GM23338 (cell line): ENCODE results near the gene NOTCH1. TPM values are rescaled to one million over a fixed set of nuclear protein-coding genes. Genes with fewer than 3 reads are reported as not detected.

Experiments used
- ATAC-seq: fragments of 200-7000 bp; cut with Tn5 transposase; 3 replicates; pipeline ENCODE4 v1.9.1; 2020
- DNase-seq: peaks from one replicate; pipeline ENCODE4 v3.0.0-alpha.2; 2015; ENCODE audit warnings: low spot score
- H2AFZ ChIP-seq: fragments of 200-600 bp; sonication (generic); 2 replicates; pipeline ENCODE4 v1.8.0; 2016; ENCODE audit warnings: antibody characterized with exemption, mild to moderate bottlenecking, moderate library complexity
- H3F3A ChIP-seq: fragments of 200-600 bp; sonication (generic); replicated peaks from 2 replicates; pipeline ENCODE4 v1.8.0; 2017; ENCODE audit warnings: antibody characterized with exemption, mixed run types, low read depth
- H3K27ac ChIP-seq: fragments of 200-600 bp; sonication (generic); 2 replicates; pipeline ENCODE4 v1.6.1; 2016; ENCODE audit warnings: low read depth
- H3K27me3 ChIP-seq: fragments of 200-600 bp; sonication (generic); 2 replicates; pipeline ENCODE4 v1.8.0; 2016; ENCODE audit warnings: mild to moderate bottlenecking, mixed run types, moderate library complexity; ENCODE audit not compliant: insufficient read depth
- H3K36me3 ChIP-seq: fragments of 200-600 bp; sonication (generic); 2 replicates; pipeline ENCODE4 v1.8.0; 2016; ENCODE audit warnings: mild to moderate bottlenecking; ENCODE audit not compliant: insufficient read depth
- H3K4me1 ChIP-seq: fragments of 200-600 bp; sonication (generic); 2 replicates; pipeline ENCODE4 v1.8.0; 2016; ENCODE audit warnings: mild to moderate bottlenecking, moderate library complexity; ENCODE audit not compliant: insufficient read depth
- H3K4me2 ChIP-seq: fragments of 200-600 bp; sonication (generic); 2 replicates; pipeline ENCODE4 v1.7.1; 2017; ENCODE audit warnings: mixed run types
- H3K4me3 ChIP-seq: fragments of 200-600 bp; sonication (generic); 2 replicates; pipeline ENCODE4 v1.6.1; 2016; ENCODE audit warnings: mixed run types
- H3K79me2 ChIP-seq: fragments of 200-600 bp; sonication (generic); replicated peaks from 2 replicates; pipeline ENCODE4 v1.8.0; 2017; ENCODE audit warnings: mild to moderate bottlenecking; ENCODE audit not compliant: insufficient read depth
- H3K9me2 ChIP-seq: fragments of 200-600 bp; sonication (generic); 2 replicates; pipeline ENCODE4 v1.8.0; 2017; ENCODE audit not compliant: insufficient read depth
- H4K20me1 ChIP-seq: fragments of 200-600 bp; sonication (generic); replicated peaks from 2 replicates; pipeline ENCODE4 v1.8.0; 2017; ENCODE audit warnings: mild to moderate bottlenecking; ENCODE audit not compliant: insufficient read depth
- H3K27ac Mint-ChIP-seq: 2 replicates; pipeline ENCODE4 v1.8.0; 2020; ENCODE audit warnings: inconsistent platforms, mild to moderate bottlenecking, moderate library complexity, mixed read lengths
- H3K27me3 Mint-ChIP-seq: 3 replicates; pipeline ENCODE4 v1.8.0; 2022; ENCODE audit warnings: low read depth, mild to moderate bottlenecking, moderate library complexity, mixed read lengths, inconsistent platforms; ENCODE audit not compliant: insufficient read depth, poor library complexity
- H3K36me3 Mint-ChIP-seq: 3 replicates; pipeline ENCODE4 v1.8.0; 2021; ENCODE audit warnings: low read depth, mild to moderate bottlenecking, inconsistent platforms, moderate library complexity, mixed read lengths
- H3K4me1 Mint-ChIP-seq: 3 replicates; pipeline ENCODE4 v1.8.0; 2020; ENCODE audit warnings: mild to moderate bottlenecking, inconsistent platforms, mixed read lengths
- H3K4me3 Mint-ChIP-seq: 3 replicates; pipeline ENCODE4 v1.8.0; 2021; ENCODE audit warnings: moderate library complexity, mild to moderate bottlenecking, inconsistent platforms, mixed read lengths
- H3K9me3 Mint-ChIP-seq: 3 replicates; pipeline ENCODE4 v1.8.0; 2020; ENCODE audit warnings: moderate library complexity, mild to moderate bottlenecking, inconsistent platforms, mixed read lengths
- CREB1 ChIP-seq: fragments of 250-450 bp; sonication (Bioruptor Pico); IDR thresholded peaks from 2 replicates; pipeline ENCODE4 v1.5.0; 2020; ENCODE audit warnings: low read depth, mild to moderate bottlenecking, moderate library complexity
- EZH2 ChIP-seq: fragments of 200-600 bp; sonication (generic); IDR thresholded peaks from one replicate; pipeline ENCODE4 v1.8.0; 2017; ENCODE audit warnings: antibody characterized with exemption, mild to moderate bottlenecking, low read depth; ENCODE audit not compliant: unreplicated experiment
- EZH2phosphoT487 ChIP-seq: fragments of 200-600 bp; sonication (generic); IDR thresholded peaks from one replicate; pipeline ENCODE4 v1.8.1; 2018; ENCODE audit warnings: antibody characterized with exemption; ENCODE audit not compliant: unreplicated experiment
- JUNB ChIP-seq: IDR thresholded peaks from one replicate; pipeline ENCODE4 v1.6.1; 2016; ENCODE audit warnings: antibody characterized with exemption; ENCODE audit not compliant: unreplicated experiment
- NANOG ChIP-seq: IDR thresholded peaks from 2 replicates; pipeline ENCODE4 v1.6.1; 2016; ENCODE audit warnings: antibody characterized with exemption, borderline replicate concordance
- POLR2AphosphoS5 ChIP-seq: IDR thresholded peaks from 2 replicates; pipeline ENCODE4 v1.6.1; 2016; ENCODE audit warnings: antibody characterized with exemption, low read depth
- STAT1 ChIP-seq: IDR thresholded peaks from one replicate; pipeline ENCODE4 v1.6.1; 2016; ENCODE audit warnings: antibody characterized with exemption; ENCODE audit not compliant: unreplicated experiment
- ZNF114 ChIP-seq: fragments of 250-450 bp; sonication (Bioruptor Pico); IDR thresholded peaks from 2 replicates; pipeline ENCODE4 v1.5.0; 2020; ENCODE audit warnings: mild to moderate bottlenecking, moderate library complexity
- ZNF331 ChIP-seq: fragments of 250-450 bp; sonication (Bioruptor Pico); IDR thresholded peaks from 2 replicates; pipeline ENCODE4 v1.5.0; 2020; ENCODE audit warnings: low read depth, mild to moderate bottlenecking, moderate library complexity
- polyA plus RNA-seq: library from polyadenylated mRNA; unstranded; fragments of >200 nt; fragmentation: Nextera tagmentation; extraction: Ambion mirVana; gene quantifications from 2 replicates; pipeline ENCODE4 v1.2.1, GENCODE V29; 2016
- total RNA-seq: library from RNA; depleted of rRNA; stranded (reverse); fragments of >200 nt; shearing (Covaris generic); gene quantifications from 2 replicates; pipeline ENCODE4 v1.2.3, GENCODE V29; 2014
- TF ChIP-seq, protein P1 (sequence below): IDR thresholded peaks from one replicate; pipeline ENCODE4 v1.6.1; 2018; ENCODE audit warnings: antibody characterized with exemption; ENCODE audit not compliant: unreplicated experiment
- TF ChIP-seq, protein P2 (sequence below): fragments of 250-450 bp; sonication (Bioruptor Pico); IDR thresholded peaks from 2 replicates; pipeline ENCODE4 v1.5.0; 2020; ENCODE audit warnings: mild to moderate bottlenecking, moderate library complexity
- TF ChIP-seq, protein P3 (sequence below), 2 experiments: fragments of 200-600 bp in 1 of 2; sonication (generic) in 1 of 2; conservative IDR thresholded peaks; 2 replicates each; pipeline versions ENCODE4 v1.5.1 to v1.6.1; 2016 to 2017; ENCODE audit warnings: antibody characterized with exemption in 2 of 2, low read depth in 2 of 2, mild to moderate bottlenecking in 2 of 2, moderate library complexity in 1 of 2
- TF ChIP-seq, protein P4 (sequence below): IDR thresholded peaks from 2 replicates; pipeline ENCODE4 v1.6.1; 2016; ENCODE audit warnings: antibody characterized with exemption

The NOTCH1 gene
- total and polyA plus RNA-seq, 2 experiments from 2014 or later, result 9.9 to 97.2 TPM

DNA sequence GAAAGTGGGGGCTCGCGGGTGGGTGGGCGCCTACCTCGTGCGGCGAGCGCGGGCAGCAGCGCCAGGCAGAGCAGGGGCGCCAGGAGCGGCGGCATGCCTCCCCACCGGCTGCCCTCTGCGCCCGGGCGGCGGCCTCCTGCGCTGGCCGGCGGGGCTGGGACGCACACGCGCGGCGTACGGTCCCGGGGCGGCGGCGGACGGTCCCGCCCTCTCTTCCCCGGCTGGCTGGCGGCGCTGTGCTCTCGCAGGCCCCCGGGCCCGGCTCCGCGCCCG, 220 bp downstream of the NOTCH1 start:
- ATAC-seq (peak; percentile 0; the same call in 2 of the 3 replicates), DNase-seq (no peak)
- Mint-ChIP-seq H3K27me3 (peaks cover 13% of the 10 kb centered on the region), H3K36me3 (peaks cover 13% of the 10 kb centered on the region), H3K4me1 (peaks cover 50% of the 10 kb centered on the region), H3K9me3 (no peaks in the 10 kb centered on the region), H3K4me3 (peak overlapping the region; percentile 79; the same call in 1 of the 3 replicates), H3K27ac (no peak overlapping the region)
- peaks cover 11% of the 10 kb centered on the region for H4K20me1 ChIP-seq
- H3K27me3 ChIP-seq, result no peaks in the 10 kb centered on the region
- H3K27ac ChIP-seq, result no peak overlapping the region
- peak overlapping the region; percentile 94; the same call in 1 of the 2 replicates for H3K4me2 ChIP-seq
- H3K4me1 ChIP-seq, result peaks cover 7% of the 10 kb centered on the region; the same call in 1 of the 2 replicates
- H3K4me3 ChIP-seq, result peak overlapping the region; percentile 93
- no peaks in the 10 kb centered on the region for H3K36me3 ChIP-seq
- no peaks in the 10 kb centered on the region for H3K9me2 ChIP-seq
- H3F3A ChIP-seq, result no peaks in the 10 kb centered on the region
- H2AFZ ChIP-seq, result no peak overlapping the region
- TF ChIP-seq ZNF114 (CRISPR knock-in tag), result no peak
- no peak for TF ChIP-seq JUNB
- TF ChIP-seq POLR2AphosphoS5, result no peak
- TF ChIP-seq EZH2, result no peak
- TF ChIP-seq, protein P1, sequence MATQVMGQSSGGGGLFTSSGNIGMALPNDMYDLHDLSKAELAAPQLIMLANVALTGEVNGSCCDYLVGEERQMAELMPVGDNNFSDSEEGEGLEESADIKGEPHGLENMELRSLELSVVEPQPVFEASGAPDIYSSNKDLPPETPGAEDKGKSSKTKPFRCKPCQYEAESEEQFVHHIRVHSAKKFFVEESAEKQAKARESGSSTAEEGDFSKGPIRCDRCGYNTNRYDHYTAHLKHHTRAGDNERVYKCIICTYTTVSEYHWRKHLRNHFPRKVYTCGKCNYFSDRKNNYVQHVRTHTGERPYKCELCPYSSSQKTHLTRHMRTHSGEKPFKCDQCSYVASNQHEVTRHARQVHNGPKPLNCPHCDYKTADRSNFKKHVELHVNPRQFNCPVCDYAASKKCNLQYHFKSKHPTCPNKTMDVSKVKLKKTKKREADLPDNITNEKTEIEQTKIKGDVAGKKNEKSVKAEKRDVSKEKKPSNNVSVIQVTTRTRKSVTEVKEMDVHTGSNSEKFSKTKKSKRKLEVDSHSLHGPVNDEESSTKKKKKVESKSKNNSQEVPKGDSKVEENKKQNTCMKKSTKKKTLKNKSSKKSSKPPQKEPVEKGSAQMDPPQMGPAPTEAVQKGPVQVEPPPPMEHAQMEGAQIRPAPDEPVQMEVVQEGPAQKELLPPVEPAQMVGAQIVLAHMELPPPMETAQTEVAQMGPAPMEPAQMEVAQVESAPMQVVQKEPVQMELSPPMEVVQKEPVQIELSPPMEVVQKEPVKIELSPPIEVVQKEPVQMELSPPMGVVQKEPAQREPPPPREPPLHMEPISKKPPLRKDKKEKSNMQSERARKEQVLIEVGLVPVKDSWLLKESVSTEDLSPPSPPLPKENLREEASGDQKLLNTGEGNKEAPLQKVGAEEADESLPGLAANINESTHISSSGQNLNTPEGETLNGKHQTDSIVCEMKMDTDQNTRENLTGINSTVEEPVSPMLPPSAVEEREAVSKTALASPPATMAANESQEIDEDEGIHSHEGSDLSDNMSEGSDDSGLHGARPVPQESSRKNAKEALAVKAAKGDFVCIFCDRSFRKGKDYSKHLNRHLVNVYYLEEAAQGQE, result no peak
- no peak for TF ChIP-seq CREB1 (CRISPR knock-in tag)
- TF ChIP-seq, protein P2, sequence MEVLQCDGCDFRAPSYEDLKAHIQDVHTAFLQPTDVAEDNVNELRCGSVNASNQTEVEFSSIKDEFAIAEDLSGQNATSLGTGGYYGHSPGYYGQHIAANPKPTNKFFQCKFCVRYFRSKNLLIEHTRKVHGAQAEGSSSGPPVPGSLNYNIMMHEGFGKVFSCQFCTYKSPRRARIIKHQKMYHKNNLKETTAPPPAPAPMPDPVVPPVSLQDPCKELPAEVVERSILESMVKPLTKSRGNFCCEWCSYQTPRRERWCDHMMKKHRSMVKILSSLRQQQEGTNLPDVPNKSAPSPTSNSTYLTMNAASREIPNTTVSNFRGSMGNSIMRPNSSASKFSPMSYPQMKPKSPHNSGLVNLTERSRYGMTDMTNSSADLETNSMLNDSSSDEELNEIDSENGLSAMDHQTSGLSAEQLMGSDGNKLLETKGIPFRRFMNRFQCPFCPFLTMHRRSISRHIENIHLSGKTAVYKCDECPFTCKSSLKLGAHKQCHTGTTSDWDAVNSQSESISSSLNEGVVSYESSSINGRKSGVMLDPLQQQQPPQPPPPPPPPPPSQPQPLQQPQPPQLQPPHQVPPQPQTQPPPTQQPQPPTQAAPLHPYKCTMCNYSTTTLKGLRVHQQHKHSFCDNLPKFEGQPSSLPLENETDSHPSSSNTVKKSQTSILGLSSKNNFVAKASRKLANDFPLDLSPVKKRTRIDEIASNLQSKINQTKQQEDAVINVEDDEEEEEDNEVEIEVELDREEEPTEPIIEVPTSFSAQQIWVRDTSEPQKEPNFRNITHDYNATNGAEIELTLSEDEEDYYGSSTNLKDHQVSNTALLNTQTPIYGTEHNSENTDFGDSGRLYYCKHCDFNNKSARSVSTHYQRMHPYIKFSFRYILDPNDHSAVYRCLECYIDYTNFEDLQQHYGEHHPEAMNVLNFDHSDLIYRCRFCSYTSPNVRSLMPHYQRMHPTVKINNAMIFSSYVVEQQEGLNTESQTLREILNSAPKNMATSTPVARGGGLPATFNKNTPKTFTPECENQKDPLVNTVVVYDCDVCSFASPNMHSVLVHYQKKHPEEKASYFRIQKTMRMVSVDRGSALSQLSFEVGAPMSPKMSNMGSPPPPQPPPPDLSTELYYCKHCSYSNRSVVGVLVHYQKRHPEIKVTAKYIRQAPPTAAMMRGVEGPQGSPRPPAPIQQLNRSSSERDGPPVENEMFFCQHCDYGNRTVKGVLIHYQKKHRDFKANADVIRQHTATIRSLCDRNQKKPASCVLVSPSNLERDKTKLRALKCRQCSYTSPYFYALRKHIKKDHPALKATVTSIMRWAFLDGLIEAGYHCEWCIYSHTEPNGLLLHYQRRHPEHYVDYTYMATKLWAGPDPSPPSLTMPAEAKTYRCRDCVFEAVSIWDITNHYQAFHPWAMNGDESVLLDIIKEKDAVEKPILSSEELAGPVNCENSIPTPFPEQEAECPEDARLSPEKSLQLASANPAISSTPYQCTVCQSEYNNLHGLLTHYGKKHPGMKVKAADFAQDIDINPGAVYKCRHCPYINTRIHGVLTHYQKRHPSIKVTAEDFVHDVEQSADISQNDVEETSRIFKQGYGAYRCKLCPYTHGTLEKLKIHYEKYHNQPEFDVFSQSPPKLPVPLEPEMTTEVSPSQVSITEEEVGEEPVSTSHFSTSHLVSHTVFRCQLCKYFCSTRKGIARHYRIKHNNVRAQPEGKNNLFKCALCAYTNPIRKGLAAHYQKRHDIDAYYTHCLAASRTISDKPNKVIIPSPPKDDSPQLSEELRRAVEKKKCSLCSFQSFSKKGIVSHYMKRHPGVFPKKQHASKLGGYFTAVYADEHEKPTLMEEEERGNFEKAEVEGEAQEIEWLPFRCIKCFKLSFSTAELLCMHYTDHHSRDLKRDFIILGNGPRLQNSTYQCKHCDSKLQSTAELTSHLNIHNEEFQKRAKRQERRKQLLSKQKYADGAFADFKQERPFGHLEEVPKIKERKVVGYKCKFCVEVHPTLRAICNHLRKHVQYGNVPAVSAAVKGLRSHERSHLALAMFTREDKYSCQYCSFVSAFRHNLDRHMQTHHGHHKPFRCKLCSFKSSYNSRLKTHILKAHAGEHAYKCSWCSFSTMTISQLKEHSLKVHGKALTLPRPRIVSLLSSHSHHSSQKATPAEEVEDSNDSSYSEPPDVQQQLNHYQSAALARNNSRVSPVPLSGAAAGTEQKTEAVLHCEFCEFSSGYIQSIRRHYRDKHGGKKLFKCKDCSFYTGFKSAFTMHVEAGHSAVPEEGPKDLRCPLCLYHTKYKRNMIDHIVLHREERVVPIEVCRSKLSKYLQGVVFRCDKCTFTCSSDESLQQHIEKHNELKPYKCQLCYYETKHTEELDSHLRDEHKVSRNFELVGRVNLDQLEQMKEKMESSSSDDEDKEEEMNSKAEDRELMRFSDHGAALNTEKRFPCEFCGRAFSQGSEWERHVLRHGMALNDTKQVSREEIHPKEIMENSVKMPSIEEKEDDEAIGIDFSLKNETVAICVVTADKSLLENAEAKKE (CRISPR knock-in tag), result no peak
- TF ChIP-seq NANOG, result no peak
- no peak for TF ChIP-seq ZNF331 (CRISPR knock-in tag)
- TF ChIP-seq, protein P3, sequence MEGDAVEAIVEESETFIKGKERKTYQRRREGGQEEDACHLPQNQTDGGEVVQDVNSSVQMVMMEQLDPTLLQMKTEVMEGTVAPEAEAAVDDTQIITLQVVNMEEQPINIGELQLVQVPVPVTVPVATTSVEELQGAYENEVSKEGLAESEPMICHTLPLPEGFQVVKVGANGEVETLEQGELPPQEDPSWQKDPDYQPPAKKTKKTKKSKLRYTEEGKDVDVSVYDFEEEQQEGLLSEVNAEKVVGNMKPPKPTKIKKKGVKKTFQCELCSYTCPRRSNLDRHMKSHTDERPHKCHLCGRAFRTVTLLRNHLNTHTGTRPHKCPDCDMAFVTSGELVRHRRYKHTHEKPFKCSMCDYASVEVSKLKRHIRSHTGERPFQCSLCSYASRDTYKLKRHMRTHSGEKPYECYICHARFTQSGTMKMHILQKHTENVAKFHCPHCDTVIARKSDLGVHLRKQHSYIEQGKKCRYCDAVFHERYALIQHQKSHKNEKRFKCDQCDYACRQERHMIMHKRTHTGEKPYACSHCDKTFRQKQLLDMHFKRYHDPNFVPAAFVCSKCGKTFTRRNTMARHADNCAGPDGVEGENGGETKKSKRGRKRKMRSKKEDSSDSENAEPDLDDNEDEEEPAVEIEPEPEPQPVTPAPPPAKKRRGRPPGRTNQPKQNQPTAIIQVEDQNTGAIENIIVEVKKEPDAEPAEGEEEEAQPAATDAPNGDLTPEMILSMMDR (conservative IDR thresholded peaks at IDR 0.05; ENCODE audit: low read depth in 2 of 2), result no peak
- TF ChIP-seq, protein P4, sequence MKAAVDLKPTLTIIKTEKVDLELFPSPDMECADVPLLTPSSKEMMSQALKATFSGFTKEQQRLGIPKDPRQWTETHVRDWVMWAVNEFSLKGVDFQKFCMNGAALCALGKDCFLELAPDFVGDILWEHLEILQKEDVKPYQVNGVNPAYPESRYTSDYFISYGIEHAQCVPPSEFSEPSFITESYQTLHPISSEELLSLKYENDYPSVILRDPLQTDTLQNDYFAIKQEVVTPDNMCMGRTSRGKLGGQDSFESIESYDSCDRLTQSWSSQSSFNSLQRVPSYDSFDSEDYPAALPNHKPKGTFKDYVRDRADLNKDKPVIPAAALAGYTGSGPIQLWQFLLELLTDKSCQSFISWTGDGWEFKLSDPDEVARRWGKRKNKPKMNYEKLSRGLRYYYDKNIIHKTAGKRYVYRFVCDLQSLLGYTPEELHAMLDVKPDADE, result no peak
- TF ChIP-seq STAT1, result no peak
- TF ChIP-seq EZH2phosphoT487, result no peak
- H3K79me2 ChIP-seq, result peaks cover 44% of the 10 kb centered on the region
